ENCODE data around the gene SLC25A36. TPM values are rescaled to one million over a fixed set of nuclear protein-coding genes. Genes with fewer than 3 reads are reported as not detected.

Gene SLC25A36
- 77.3 TPM for total RNA-seq
- long read RNA-seq, transcript SLC25A36-201 (7 exons, 1,301 nt) = major isoform, 7 of 38 reads
- long read RNA-seq, partial matches to known transcripts = 0 of 38 reads
- long read RNA-seq, other reads (novel, unspliced or antisense) = 27 of 38 reads

- intact Hi-C loops (cut with DNase I) = no loop called here
- ATAC-seq (peak; percentile 99), DNase-seq (ENCODE audit: missing footprints) (peak; percentile 99)
These were observed at the start of gene SLC25A36 for GRCh38 chr3:140941434-140942220. Gene SLC25A36, plus strand, starts transcription at chr3:140941836. Its CDS starts 219 bp downstream, at chr3:140942055.

GRCh38 chr3:140896997-140897396 lies 44.6 kb upstream of the SLC25A36 start:
- no peak for ATAC-seq
- no peak for DNase-seq (ENCODE audit: missing footprints)
- intact Hi-C loops (cut with DNase I) = loop anchor here (10.0 kb wide), 1 partner anchor 298 kb away; no protein-coding TSS in a partner anchor

GRCh38 chr3:140898340-140899180 lies 43.1 kb upstream of the SLC25A36 start:
- intact Hi-C loops (cut with DNase I) = loop anchor here (10.0 kb wide), 1 partner anchor 296 kb away; no protein-coding TSS in a partner anchor
- ATAC-seq = peak; percentile 38
- no peak for DNase-seq (ENCODE audit: missing footprints)

- ATAC-seq (no peak), DNase-seq (ENCODE audit: missing footprints) (no peak)
- intact Hi-C loops (cut with DNase I) = loop anchor here (10.0 kb wide), 1 partner anchor 295 kb away; no protein-coding TSS in a partner anchor
These were observed 42.3 kb upstream of the SLC25A36 start for GRCh38 chr3:140899363-140899762.

GRCh38 chr3:140902791-140903190 lies 38.8 kb upstream of the SLC25A36 start:
- DNase-seq (ENCODE audit: missing footprints) (no peak), ATAC-seq (no peak)
- intact Hi-C loops (cut with DNase I) = loop anchor here (5.0 kb wide), 1 partner anchor 70 kb away; no protein-coding TSS in a partner anchor

- ATAC-seq = no peak
- no peak for DNase-seq (ENCODE audit: missing footprints)
- intact Hi-C loops (cut with DNase I) = loop anchor here (5.0 kb wide), 1 partner anchor 69 kb away; no protein-coding TSS in a partner anchor
These were observed 38.4 kb upstream of the SLC25A36 start for GRCh38 chr3:140903196-140903595.

GRCh38 chr3:140904521-140904920 lies 37.1 kb upstream of the SLC25A36 start:
- no peak for ATAC-seq
- DNase-seq (ENCODE audit: missing footprints) = no peak

GRCh38 chr3:140905559-140905958 lies 36.1 kb upstream of the SLC25A36 start:
- intact Hi-C loops (cut with DNase I) = no loop called here
- DNase-seq (ENCODE audit: missing footprints) (no peak), ATAC-seq (no peak)

More at GRCh38 chr3:140904521-140904920, 37.1 kb upstream of the SLC25A36 start:
- intact Hi-C loops (cut with DNase I) = loop anchor here (5.0 kb wide), 1 partner anchor 68 kb away; no protein-coding TSS in a partner anchor

GRCh38 chr3:140906785-140907184 lies 34.9 kb upstream of the SLC25A36 start:
- ATAC-seq = no peak
- intact Hi-C loops (cut with DNase I) = no loop called here
- no peak for DNase-seq (ENCODE audit: missing footprints)

- intact Hi-C loops (cut with DNase I) = no loop called here
- no peak for ATAC-seq
- no peak for DNase-seq (ENCODE audit: missing footprints)
These were observed 30.8 kb upstream of the SLC25A36 start for GRCh38 chr3:140910860-140911259.

- intact Hi-C loops (cut with DNase I) = no loop called here
- DNase-seq (ENCODE audit: missing footprints) = no peak
- no peak for ATAC-seq
These were observed 29.8 kb upstream of the SLC25A36 start for GRCh38 chr3:140911822-140912221.

GRCh38 chr3:140913728-140914127 lies 27.9 kb upstream of the SLC25A36 start:
- ATAC-seq = no peak
- DNase-seq (ENCODE audit: missing footprints) = no peak
- intact Hi-C loops (cut with DNase I) = no loop called here

- ATAC-seq = no peak
- intact Hi-C loops (cut with DNase I) = no loop called here
- DNase-seq (ENCODE audit: missing footprints) = no peak
These were observed 27.2 kb upstream of the SLC25A36 start for GRCh38 chr3:140914384-140914945.

- no peak for ATAC-seq
- intact Hi-C loops (cut with DNase I) = no loop called here
These were observed 25.0 kb upstream of the SLC25A36 start for GRCh38 chr3:140916603-140917002.

GRCh38 chr3:140917772-140918171 lies 23.9 kb upstream of the SLC25A36 start:
- ATAC-seq = peak; percentile 85
- intact Hi-C loops (cut with DNase I) = no loop called here
- DNase-seq (ENCODE audit: missing footprints) = no peak

More at GRCh38 chr3:140916603-140917002, 25.0 kb upstream of the SLC25A36 start:
- DNase-seq (ENCODE audit: missing footprints) = no peak

- ATAC-seq (no peak), DNase-seq (ENCODE audit: missing footprints) (no peak)
- intact Hi-C loops (cut with DNase I) = no loop called here
These were observed 21.6 kb upstream of the SLC25A36 start for GRCh38 chr3:140920029-140920428.

- DNase-seq (ENCODE audit: missing footprints) (no peak), ATAC-seq (no peak)
- intact Hi-C loops (cut with DNase I) = no loop called here
These were observed 19.0 kb upstream of the SLC25A36 start for GRCh38 chr3:140922634-140923033.

GRCh38 chr3:140924097-140924873 lies 17.4 kb upstream of the SLC25A36 start:
- ATAC-seq (peak; percentile 98), DNase-seq (ENCODE audit: missing footprints) (peak; percentile 81)
- intact Hi-C loops (cut with DNase I) = no loop called here

All from Right ventricle myocardium inferior (tissue), 1 donor.